Skin epidermis (tissue), 12 donors: ENCODE results near the gene AKR1E2.

Experiments used
- H3K27ac ChIP-seq, 21 experiments: fragments of 200-600 bp; sonication (generic) in 11 of 21; one replicate each; pipeline ENCODE4 v1.5.0; 2020; ENCODE audit warnings: mild to moderate bottlenecking in 3 of 21, inconsistent platforms in 2 of 21, moderate library complexity in 2 of 21
- H3K4me3 ChIP-seq, 7 experiments: fragments of 200-600 bp; sonication (generic) in 2 of 7; one replicate each; pipeline ENCODE4 v1.5.0; 2020; ENCODE audit warnings: inconsistent platforms in 2 of 7, mild to moderate bottlenecking in 2 of 7, moderate library complexity in 1 of 7

AKR1E2 gene

DNA sequence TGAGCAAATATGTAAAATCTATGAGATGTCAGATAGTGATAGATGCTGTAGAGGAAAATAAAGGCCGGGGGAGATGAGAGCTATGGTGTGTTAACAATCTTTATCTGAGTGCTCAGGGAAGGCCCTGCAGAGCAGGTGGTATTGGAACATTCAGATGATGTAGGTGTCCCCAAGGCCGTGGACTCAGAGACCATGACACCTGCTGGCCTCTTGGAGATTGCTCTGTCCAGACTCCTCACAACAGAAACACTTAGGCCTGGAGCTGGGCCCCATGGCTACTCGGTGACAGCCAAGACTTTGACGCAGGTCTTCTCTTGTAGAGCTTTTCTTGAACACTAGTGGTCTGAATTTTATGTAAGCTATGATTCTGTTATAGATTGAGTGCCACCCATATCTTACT, 13.3 kb downstream of the AKR1E2 start:
- H3K4me3 ChIP-seq = no peak overlapping the region
- no peak overlapping the region for H3K27ac ChIP-seq

- Histone ChIP-seq H3K4me3 (no peak overlapping the region), H3K27ac (no peak overlapping the region)
These were observed 14.1 kb downstream of the AKR1E2 start for GRCh38 chr10:4840151-4840550.

- Histone ChIP-seq H3K4me3 (no peak overlapping the region), H3K27ac (no peak overlapping the region)
These were observed 17.6 kb downstream of the AKR1E2 start for GRCh38 chr10:4843525-4844180.

DNA sequence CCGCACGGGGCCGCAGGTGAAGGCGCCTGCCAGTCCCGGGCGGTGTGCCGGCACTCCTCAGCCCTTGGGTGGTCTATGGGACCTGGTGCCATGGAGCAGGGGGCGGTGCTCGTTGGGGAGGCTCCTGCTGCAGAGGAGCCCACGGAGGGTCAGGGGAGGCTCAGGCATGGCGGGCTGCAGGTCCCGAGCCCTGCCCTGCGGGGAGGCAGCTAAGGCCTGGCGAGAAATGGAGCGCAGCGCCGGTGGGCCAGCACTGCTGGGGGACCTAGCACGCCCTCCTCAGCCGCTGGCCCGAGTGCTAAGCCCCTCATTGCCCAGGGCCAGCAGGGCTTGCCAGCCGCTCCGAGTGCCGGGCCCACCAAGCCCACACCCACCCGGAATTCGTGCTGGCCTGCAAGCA, 18.9 kb downstream of the AKR1E2 start:
- no peak overlapping the region for H3K4me3 ChIP-seq
- no peak overlapping the region for H3K27ac ChIP-seq

- Histone ChIP-seq H3K4me3 (no peak overlapping the region), H3K27ac (no peak overlapping the region)
These were observed 19.8 kb downstream of the AKR1E2 start for GRCh38 chr10:4845766-4846165.

DNA sequence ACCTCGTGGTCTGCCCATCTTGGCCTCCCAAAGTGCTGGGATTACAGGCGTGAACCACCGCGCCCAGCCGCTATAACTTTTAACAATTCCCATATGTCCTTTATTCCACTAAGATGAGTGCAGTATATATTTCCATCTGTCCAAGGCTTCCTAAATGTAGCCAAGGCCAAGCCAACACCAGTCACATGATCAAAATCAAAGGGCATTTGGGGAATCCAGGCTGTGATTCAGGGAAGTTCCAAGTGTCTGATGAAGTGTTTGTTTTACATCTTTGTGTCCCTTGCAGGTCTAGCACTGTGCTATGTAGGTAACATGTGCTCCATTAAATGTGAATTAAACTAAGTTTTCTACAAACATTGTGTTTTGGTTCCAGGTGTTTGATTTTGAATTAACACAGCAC, 20.8 kb downstream of the AKR1E2 start:
- no peak overlapping the region for H3K27ac ChIP-seq

GRCh38 chr10:4847561-4848355, 21.8 kb downstream of the AKR1E2 start:
- Histone ChIP-seq H3K27ac (peak overlapping the region in 2 of 21 experiments; percentile 8 to 17), H3K4me3 (no peak overlapping the region)

More for the DNA sequence above, 20.8 kb downstream of the AKR1E2 start:
- no peak overlapping the region for H3K4me3 ChIP-seq

GRCh38 chr10:4848356-4849041, 22.5 kb downstream of the AKR1E2 start:
- H3K27ac ChIP-seq = peak overlapping the region in 1 of 21 experiments; percentile 8

GRCh38 chr10:4849042-4849402, 23.0 kb downstream of the AKR1E2 start:
- no peak overlapping the region for H3K27ac ChIP-seq
- no peak overlapping the region for H3K4me3 ChIP-seq

More at GRCh38 chr10:4848356-4849041, 22.5 kb downstream of the AKR1E2 start:
- H3K4me3 ChIP-seq = no peak overlapping the region

- peak overlapping the region in 2 of 21 experiments; percentile 17 to 24 for H3K27ac ChIP-seq
- no peak overlapping the region for H3K4me3 ChIP-seq
These were observed 23.7 kb downstream of the AKR1E2 start for GRCh38 chr10:4849555-4850242.

DNA sequence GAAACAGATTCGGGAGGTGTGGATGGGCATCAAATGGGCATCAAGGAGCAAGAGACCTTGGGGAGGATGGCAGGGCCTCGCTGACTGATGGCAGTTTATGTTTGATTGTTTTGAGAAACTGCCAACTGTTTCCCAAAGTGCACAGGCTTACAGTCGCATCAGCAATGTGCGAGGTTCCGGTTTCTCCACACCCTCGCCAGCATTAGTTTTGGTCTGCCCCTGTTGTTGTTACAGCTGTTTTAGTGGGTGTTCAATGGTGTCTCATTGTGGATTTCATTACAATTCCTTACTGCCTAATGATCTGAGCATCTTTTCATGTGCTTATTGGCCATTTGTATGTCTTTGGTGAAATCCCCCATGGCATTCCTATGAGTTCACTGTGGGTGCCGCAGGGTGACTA, 24.4 kb downstream of the AKR1E2 start:
- H3K4me3 ChIP-seq = no peak overlapping the region
- peak overlapping the region in 2 of 21 experiments; percentile 17 to 24 for H3K27ac ChIP-seq

- no peak overlapping the region for H3K4me3 ChIP-seq
- peak overlapping the region in 1 of 21 experiments; percentile 6 for H3K27ac ChIP-seq
These were observed 25.2 kb downstream of the AKR1E2 start for GRCh38 chr10:4851176-4851575.

- Histone ChIP-seq H3K27ac (peak overlapping the region in 1 of 21 experiments; percentile 6), H3K4me3 (no peak overlapping the region)
These were observed 25.8 kb downstream of the AKR1E2 start for GRCh38 chr10:4851846-4852245.

- Histone ChIP-seq H3K4me3 (no peak overlapping the region), H3K27ac (no peak overlapping the region)
These were observed 40.1 kb downstream of the AKR1E2 start for GRCh38 chr10:4865945-4866661.

DNA sequence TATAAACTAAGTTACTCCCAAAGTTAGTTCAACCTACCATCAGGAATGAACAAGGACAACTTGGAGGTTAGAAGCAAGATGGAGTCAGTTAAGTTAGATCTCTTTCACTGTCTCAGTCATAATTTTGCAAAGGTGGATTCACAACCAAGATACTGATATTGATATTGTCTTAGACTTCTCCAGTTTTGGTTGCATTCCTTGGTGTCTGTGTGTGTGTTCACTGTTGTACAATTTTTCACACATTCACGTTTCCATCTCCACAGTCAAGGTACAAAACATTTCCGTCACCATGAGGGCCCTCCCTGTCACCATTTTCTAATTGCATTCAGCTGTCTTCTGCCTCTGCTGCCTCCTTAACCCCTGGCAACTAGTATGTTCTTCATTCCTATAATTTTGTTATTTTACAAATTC, 41.1 kb downstream of the AKR1E2 start:
- Histone ChIP-seq H3K4me3 (no peak overlapping the region), H3K27ac (peak overlapping the region in 2 of 21 experiments; percentile 17 to 23)

- Histone ChIP-seq H3K27ac (peak overlapping the region in 3 of 21 experiments; percentile 17 to 23 (median 17)), H3K4me3 (no peak overlapping the region)
These were observed 41.7 kb downstream of the AKR1E2 start for GRCh38 chr10:4867520-4868356.

DNA sequence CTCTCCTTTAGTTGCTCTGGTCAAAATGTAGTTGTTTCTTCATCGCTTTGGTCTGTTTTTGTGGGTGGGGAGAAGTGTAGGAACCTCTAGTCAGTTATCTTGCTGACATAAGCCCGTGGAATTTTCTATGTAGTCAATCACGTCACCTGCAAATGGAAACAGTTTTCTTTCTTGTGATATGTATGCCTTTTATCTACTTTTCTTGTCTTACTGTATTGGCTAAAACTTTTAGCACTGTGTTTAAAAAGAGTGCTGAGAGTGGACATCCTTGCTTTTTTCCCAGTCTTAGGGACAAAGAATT, 42.3 kb downstream of the AKR1E2 start:
- no peak overlapping the region for H3K4me3 ChIP-seq
- H3K27ac ChIP-seq = no peak overlapping the region

DNA sequence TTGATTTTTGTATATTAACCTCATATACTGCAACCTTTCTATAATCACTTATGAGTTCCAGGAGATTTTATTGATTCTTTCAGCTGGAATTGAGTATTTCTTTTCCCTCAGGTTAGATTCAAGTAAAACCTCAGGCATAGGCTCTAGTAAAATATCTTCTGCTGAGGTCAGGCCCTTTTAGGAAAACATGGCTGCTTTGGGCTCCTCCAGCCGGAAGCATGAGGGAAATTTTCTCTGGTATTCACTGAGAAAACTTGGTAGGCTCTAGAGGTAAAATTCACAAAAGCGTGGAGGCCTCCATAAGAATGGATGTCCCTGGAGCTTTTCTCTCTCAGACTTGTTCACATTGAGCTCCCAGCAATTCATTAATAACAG, 56.7 kb downstream of the AKR1E2 start:
- Histone ChIP-seq H3K4me3 (no peak overlapping the region), H3K27ac (no peak overlapping the region)
